WTC11 (cell line): ENCODE data around the gene TIGD1. TPM values are rescaled to one million over a fixed set of nuclear protein-coding genes. Genes with fewer than 3 reads are reported as not detected.

Source experiments
- ATAC-seq: fragments of 200-7000 bp; cut with Tn5 transposase; 2 replicates; pipeline ENCODE4 v1.10.0; 2021; ENCODE audit warnings: mild to moderate bottlenecking, moderate library complexity
- CTCF ChIA-PET: fragments of 300-600 bp; sonication (Branson Sonifier 250); formaldehyde crosslinking; loops from one replicate; lab custom pipeline; 2021; ENCODE audit warnings: antibody characterized with exemption; lab: Charles Lee
- POLR2A ChIA-PET: fragments of 350-600 bp; sonication (Branson Sonifier 250); formaldehyde crosslinking; loops from one replicate; lab custom pipeline; 2021; ENCODE audit warnings: antibody characterized with exemption; lab: Charles Lee
- DNase-seq: peaks from one replicate; pipeline ENCODE4 v3.0.0; 2021; ENCODE audit warnings: low spot score
- H3K27ac Mint-ChIP-seq: 2 replicates; pipeline ENCODE4 v1.8.0; 2021; ENCODE audit warnings: mixed read lengths
- H3K27me3 Mint-ChIP-seq: 2 replicates; pipeline ENCODE4 v1.8.0; 2021; ENCODE audit warnings: low read depth, mild to moderate bottlenecking, moderate library complexity, mixed read lengths
- H3K36me3 Mint-ChIP-seq: 2 replicates; pipeline ENCODE4 v1.8.0; 2021; ENCODE audit warnings: mixed read lengths
- H3K4me1 Mint-ChIP-seq: 2 replicates; pipeline ENCODE4 v1.8.0; 2022; ENCODE audit warnings: mixed read lengths
- H3K4me3 Mint-ChIP-seq: 2 replicates; pipeline ENCODE4 v1.8.0; 2021; ENCODE audit warnings: mild to moderate bottlenecking, moderate library complexity, mixed read lengths
- H3K9me3 Mint-ChIP-seq: 2 replicates; pipeline ENCODE4 v1.8.0; 2021; ENCODE audit warnings: mixed read lengths
- FOXK1 ChIP-seq: sonication (generic); formaldehyde crosslinking; IDR thresholded peaks from 2 replicates; pipeline ENCODE4 v1.8.0; 2022; ENCODE audit warnings: mild to moderate bottlenecking, moderate library complexity, missing genetic modification reagents
- MXD4 ChIP-seq: fragments of 250-450 bp; sonication (Bioruptor Pico); IDR thresholded peaks from 2 replicates; pipeline ENCODE4 v1.8.0; 2021; ENCODE audit warnings: mild to moderate bottlenecking, moderate library complexity, borderline replicate concordance
- ZNF121 ChIP-seq: sonication (generic); formaldehyde crosslinking; IDR thresholded peaks from 2 replicates; pipeline ENCODE4 v1.8.0; 2023; ENCODE audit warnings: missing genetic modification reagents
- ZNF138 ChIP-seq: sonication (generic); formaldehyde crosslinking; conservative IDR thresholded peaks from 2 replicates; pipeline ENCODE4 v1.8.1; 2022; ENCODE audit warnings: mild to moderate bottlenecking, moderate library complexity, missing genetic modification reagents
- ZNF219 ChIP-seq: sonication (generic); formaldehyde crosslinking; IDR thresholded peaks from 2 replicates; pipeline ENCODE4 v1.8.0; 2023; ENCODE audit warnings: missing genetic modification reagents, mild to moderate bottlenecking, borderline replicate concordance
- total RNA-seq: library from RNA; stranded (reverse); gene quantifications from 3 replicates; pipeline ENCODE4 v1.2.3, GENCODE V29; 2021
- TF ChIP-seq, protein P1 (sequence below): fragments of 250-450 bp; sonication (Bioruptor Pico); IDR thresholded peaks from 2 replicates; pipeline ENCODE4 v1.8.0; 2021; ENCODE audit warnings: mild to moderate bottlenecking
- TF ChIP-seq, protein P2 (sequence below): sonication (generic); formaldehyde crosslinking; IDR thresholded peaks from 2 replicates; pipeline ENCODE4 v1.8.1; 2023; ENCODE audit warnings: mild to moderate bottlenecking, moderate library complexity, missing genetic modification reagents
- TF ChIP-seq, protein P3 (sequence below): fragments of 250-450 bp; sonication (Bioruptor Pico); IDR thresholded peaks from 2 replicates; pipeline ENCODE4 v2.1.2; 2022; ENCODE audit warnings: mild to moderate bottlenecking, moderate library complexity
- TF ChIP-seq, protein P4 (sequence below): sonication (generic); formaldehyde crosslinking; IDR thresholded peaks from 2 replicates; pipeline ENCODE4 v1.8.1; 2022; ENCODE audit warnings: low read depth, missing genetic modification reagents, borderline replicate concordance
- TF ChIP-seq, protein P5 (sequence below): fragments of 250-450 bp; sonication (Bioruptor Pico); conservative IDR thresholded peaks from 2 replicates; pipeline ENCODE4 v1.9.0; 2021; ENCODE audit warnings: mild to moderate bottlenecking
- TF ChIP-seq, protein P6 (sequence below): sonication (generic); formaldehyde crosslinking; IDR thresholded peaks from 2 replicates; pipeline ENCODE4 v1.8.1; 2022; ENCODE audit warnings: missing genetic modification reagents, borderline replicate concordance
- TF ChIP-seq, protein P7 (sequence below): sonication (generic); formaldehyde crosslinking; IDR thresholded peaks from 2 replicates; pipeline ENCODE4 v1.8.0; 2023; ENCODE audit warnings: mild to moderate bottlenecking, missing genetic modification reagents

TIGD1 gene
- total RNA-seq, 1 experiment from 2014 or later = 9.0 TPM

DNA sequence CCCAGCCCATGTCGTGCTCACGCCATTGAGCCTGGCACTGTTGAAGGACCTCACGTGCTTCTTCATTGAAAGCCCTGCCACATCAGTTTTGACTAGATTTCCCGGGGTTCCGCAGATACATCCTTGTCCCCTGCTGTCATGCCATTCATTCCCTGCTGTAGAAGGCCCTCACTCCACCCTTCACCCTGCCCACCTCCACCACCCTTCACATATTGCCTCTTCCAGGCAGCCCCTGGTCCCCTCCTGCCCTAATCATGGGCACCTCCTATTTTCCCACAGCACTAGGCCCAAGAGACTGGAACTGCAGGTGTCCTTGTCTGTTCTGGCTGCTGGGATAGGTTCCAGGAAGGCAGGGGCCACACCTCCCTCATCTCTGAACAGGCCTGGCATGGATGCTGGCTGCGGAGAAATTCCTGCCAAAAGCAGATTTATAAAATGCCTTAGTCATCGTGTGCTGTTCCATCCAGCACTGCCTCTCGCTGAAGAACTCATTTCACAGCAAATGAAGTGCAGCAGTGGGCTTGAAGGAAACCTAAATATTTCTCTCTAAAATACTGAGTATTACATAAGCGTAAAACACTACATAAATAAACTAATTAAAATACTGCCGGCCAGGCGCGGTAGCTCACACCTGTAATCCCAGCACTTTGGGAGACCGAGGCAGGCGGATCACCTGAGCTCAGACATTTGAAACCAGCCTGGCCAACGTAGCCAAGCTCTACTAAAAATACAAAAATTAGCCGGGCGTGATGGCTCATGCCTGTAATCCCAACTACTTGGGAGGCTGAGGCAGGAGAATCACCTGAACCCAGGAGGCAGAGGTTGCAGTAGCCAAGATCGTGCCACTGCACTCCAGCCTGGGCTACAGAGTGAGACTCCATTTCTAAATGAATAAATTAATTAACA, 38.6 kb upstream of the TIGD1 start (continued):
- TF ChIP-seq, protein P1, sequence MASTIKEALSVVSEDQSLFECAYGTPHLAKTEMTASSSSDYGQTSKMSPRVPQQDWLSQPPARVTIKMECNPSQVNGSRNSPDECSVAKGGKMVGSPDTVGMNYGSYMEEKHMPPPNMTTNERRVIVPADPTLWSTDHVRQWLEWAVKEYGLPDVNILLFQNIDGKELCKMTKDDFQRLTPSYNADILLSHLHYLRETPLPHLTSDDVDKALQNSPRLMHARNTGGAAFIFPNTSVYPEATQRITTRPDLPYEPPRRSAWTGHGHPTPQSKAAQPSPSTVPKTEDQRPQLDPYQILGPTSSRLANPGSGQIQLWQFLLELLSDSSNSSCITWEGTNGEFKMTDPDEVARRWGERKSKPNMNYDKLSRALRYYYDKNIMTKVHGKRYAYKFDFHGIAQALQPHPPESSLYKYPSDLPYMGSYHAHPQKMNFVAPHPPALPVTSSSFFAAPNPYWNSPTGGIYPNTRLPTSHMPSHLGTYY = no peak
- TF ChIP-seq FOXK1 (CRISPR knock-in tag) (no peak), MXD4 (CRISPR knock-in tag) (no peak), ZNF219 (CRISPR knock-in tag) (no peak), ZNF121 (CRISPR knock-in tag) (no peak)
- TF ChIP-seq, protein P2, sequence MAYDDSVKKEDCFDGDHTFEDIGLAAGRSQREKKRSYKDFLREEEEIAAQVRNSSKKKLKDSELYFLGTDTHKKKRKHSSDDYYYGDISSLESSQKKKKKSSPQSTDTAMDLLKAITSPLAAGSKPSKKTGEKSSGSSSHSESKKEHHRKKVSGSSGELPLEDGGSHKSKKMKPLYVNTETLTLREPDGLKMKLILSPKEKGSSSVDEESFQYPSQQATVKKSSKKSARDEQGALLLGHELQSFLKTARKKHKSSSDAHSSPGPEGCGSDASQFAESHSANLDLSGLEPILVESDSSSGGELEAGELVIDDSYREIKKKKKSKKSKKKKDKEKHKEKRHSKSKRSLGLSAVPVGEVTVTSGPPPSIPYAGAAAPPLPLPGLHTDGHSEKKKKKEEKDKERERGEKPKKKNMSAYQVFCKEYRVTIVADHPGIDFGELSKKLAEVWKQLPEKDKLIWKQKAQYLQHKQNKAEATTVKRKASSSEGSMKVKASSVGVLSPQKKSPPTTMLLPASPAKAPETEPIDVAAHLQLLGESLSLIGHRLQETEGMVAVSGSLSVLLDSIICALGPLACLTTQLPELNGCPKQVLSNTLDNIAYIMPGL (CRISPR knock-in tag) = no peak
- TF ChIP-seq, protein P3, sequence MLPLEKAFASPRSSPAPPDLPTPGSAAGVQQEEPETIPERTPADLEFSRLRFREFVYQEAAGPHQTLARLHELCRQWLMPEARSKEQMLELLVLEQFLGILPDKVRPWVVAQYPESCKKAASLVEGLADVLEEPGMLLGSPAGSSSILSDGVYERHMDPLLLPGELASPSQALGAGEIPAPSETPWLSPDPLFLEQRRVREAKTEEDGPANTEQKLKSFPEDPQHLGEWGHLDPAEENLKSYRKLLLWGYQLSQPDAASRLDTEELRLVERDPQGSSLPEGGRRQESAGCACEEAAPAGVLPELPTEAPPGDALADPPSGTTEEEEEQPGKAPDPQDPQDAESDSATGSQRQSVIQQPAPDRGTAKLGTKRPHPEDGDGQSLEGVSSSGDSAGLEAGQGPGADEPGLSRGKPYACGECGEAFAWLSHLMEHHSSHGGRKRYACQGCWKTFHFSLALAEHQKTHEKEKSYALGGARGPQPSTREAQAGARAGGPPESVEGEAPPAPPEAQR (CRISPR knock-in tag) = no peak
- TF ChIP-seq, protein P4, sequence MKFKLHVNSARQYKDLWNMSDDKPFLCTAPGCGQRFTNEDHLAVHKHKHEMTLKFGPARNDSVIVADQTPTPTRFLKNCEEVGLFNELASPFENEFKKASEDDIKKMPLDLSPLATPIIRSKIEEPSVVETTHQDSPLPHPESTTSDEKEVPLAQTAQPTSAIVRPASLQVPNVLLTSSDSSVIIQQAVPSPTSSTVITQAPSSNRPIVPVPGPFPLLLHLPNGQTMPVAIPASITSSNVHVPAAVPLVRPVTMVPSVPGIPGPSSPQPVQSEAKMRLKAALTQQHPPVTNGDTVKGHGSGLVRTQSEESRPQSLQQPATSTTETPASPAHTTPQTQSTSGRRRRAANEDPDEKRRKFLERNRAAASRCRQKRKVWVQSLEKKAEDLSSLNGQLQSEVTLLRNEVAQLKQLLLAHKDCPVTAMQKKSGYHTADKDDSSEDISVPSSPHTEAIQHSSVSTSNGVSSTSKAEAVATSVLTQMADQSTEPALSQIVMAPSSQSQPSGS (CRISPR knock-in tag) = no peak
- TF ChIP-seq, protein P5, sequence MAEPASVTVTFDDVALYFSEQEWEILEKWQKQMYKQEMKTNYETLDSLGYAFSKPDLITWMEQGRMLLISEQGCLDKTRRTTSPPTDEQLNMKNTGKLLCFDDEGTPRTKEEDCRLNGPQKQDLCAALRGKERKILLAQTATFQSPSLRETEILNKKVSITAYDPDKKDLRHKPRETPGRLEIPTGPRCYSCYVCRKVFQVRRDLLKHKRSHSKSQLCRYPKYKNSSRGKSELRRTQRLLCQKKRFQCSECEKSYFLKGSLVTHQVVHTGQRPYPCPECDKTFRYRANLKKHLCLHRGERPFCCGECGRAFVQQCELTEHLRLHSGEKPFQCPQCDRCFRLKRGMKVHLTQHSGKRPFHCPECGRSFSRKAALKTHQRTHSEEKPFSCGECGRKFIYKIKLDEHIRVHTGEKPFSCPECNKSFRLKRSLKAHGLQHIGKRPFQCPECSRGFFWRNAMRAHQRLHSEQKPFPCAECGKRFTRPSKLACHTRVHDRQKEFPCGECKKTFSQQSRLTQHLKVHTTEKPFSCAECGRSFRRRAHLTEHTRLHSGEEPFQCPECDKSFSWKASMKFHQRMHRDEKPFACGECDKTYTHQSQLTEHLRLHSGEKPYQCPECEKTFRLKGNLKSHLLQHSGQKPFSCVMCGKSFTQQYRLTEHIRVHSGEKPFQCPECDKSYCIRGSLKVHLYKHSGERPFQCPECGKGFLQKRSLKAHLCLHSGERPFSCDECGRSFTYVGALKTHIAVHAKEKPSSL (CRISPR knock-in tag) = no peak
- TF ChIP-seq, protein P6, sequence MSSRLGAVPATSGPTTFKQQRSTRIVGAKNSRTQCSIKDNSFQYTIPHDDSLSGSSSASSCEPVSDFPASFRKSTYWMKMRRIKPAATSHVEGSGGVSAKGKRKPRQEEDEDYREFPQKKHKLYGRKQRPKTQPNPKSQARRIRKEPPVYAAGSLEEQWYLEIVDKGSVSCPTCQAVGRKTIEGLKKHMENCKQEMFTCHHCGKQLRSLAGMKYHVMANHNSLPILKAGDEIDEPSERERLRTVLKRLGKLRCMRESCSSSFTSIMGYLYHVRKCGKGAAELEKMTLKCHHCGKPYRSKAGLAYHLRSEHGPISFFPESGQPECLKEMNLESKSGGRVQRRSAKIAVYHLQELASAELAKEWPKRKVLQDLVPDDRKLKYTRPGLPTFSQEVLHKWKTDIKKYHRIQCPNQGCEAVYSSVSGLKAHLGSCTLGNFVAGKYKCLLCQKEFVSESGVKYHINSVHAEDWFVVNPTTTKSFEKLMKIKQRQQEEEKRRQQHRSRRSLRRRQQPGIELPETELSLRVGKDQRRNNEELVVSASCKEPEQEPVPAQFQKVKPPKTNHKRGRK = no peak

DNA sequence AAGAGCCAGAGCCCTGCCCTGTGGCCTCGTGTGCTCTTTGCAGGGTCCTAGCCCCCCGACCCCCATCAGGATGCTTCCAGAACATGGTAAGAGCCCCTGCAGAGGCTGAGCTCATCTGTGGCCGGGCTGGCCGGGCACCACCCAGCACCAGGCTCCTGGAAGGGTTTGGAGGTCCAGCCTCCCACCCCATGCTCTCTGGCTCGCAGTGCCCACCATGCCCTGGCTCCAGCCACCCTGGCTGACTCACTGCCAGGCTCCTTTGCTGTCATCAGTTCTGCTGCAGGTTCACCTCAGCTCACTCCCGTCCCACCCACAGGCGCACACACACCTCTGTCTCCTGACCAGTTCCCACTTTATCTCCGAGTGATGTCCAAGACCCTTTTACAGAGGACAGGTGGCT, 37.7 kb upstream of the TIGD1 start:
- Mint-ChIP-seq H3K27ac (no peak overlapping the region), H3K27me3 (no peaks in the 10 kb centered on the region; the same call in 1 of the 2 replicates), H3K4me3 (no peak overlapping the region), H3K9me3 (peaks cover 11% of the 10 kb centered on the region), H3K36me3 (peaks cover 9% of the 10 kb centered on the region), H3K4me1 (peaks cover 34% of the 10 kb centered on the region)
- no peak for ATAC-seq
- CTCF ChIA-PET = no interaction called here
- TF ChIP-seq, protein P2 (CRISPR knock-in tag) = no peak
- TF ChIP-seq MXD4 (CRISPR knock-in tag) (no peak), ZNF138 (CRISPR knock-in tag) (no peak)
- TF ChIP-seq, protein P7, sequence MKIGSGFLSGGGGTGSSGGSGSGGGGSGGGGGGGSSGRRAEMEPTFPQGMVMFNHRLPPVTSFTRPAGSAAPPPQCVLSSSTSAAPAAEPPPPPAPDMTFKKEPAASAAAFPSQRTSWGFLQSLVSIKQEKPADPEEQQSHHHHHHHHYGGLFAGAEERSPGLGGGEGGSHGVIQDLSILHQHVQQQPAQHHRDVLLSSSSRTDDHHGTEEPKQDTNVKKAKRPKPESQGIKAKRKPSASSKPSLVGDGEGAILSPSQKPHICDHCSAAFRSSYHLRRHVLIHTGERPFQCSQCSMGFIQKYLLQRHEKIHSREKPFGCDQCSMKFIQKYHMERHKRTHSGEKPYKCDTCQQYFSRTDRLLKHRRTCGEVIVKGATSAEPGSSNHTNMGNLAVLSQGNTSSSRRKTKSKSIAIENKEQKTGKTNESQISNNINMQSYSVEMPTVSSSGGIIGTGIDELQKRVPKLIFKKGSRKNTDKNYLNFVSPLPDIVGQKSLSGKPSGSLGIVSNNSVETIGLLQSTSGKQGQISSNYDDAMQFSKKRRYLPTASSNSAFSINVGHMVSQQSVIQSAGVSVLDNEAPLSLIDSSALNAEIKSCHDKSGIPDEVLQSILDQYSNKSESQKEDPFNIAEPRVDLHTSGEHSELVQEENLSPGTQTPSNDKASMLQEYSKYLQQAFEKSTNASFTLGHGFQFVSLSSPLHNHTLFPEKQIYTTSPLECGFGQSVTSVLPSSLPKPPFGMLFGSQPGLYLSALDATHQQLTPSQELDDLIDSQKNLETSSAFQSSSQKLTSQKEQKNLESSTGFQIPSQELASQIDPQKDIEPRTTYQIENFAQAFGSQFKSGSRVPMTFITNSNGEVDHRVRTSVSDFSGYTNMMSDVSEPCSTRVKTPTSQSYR (CRISPR knock-in tag) = no peak
- POLR2A ChIA-PET = no interaction called here
- DNase-seq = no peak
